Central memory CD4-positive, alpha-beta T cell (primary cell): ENCODE results near the gene SPOCD1.

Source experiments
- DNase-seq: peaks from one replicate; pipeline ENCODE4 v3.0.0; 2022

SPOCD1 gene

DNA sequence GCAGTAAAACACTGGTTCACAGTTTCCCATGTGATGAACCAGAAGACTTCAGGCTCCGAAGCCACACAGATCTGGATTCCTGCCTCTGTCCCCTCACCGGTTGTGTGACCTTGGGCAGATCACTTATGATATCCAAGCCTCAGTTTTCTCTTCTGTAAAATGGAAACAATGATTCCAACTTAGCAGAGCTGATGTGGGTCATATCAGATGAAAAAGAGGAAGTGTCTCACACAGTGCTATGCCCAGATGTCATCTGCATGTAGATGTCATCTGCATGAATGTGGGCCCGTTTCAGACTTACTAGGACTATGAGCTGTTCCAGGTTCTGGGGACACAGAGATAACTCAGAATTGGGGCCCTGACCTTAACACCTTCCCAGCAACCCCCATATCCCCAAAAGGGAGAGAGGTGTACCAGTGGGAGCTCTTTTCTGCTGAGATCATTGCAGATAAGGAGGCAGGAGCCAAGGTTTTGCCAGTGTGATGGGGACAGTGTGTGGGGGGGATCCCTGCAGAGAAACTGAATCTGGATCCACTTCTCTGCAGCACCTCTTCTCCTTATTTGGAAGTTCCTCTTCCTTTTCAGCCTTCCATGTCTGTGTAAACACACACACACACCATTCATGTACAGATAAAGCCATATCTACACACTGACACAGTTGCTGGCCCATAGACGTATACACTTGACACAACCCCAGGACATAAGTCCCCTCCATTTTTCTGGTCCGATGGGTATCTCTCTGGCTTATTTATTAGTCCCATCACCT is 46.7 kb downstream of the SPOCD1 start:
- no peak for DNase-seq

DNA sequence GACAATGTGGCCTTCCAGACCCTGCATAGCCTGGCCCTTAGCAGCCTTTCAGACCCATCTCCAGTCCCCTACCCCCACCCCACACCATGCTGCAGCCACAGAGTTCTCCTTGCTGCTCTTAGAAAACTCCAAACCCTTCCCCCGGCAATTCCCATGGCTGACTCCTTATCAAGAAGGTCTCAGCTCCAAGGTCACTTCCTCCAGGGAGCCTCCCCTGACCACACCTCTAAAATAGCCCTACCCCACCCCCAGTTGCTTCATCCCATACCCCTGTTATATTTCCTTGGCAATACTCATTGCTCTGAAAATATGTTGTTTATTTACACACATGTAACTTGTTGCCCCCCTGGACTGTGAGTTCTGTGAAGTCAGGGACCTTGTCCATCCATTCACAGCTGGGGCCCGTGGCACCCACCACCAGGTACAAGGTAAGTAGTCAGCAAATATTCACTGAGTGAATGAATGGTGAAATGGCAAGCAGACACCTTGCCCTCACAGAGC is 47.4 kb downstream of the SPOCD1 start:
- no peak for DNase-seq

DNA sequence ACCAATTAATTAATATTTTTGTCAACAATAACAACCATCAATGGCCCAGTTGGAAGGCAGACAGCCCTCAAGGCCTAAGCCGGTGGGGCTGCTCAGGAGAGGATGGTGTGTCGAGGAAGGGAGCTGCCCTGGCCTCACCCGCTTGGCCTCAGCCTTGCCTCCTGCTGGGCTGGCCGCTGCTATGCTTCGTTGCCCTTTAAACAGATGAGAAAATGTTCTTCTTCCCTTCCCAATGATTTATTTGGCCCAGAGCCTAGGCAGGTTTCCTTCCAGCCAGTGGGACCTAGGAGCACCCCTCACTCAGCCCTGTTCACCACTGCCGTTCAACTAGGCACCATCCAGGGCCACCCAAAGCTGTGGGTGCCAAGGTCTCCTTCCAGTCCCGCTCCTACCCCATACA is 48.6 kb downstream of the SPOCD1 start:
- DNase-seq: no peak

DNA sequence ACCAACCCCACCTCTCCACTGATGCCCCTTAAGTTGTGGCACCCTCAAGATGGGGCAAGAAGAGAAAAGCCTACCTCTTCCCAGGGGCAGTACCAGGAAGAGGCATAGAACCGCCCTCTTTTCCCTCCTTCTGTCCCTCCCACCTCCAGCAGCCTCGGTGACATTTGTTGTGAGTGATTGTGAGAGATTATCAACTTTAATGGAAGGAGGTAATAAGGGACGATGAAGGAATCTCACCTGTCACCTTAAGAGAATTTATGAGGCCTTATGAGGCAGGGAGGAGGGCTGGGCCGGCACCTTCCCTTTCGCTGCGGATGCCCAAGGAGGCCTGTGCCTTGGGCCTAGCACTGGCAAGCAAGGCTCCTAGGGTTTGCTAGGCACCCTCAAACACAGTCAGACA is 50.3 kb downstream of the SPOCD1 start:
- no peak for DNase-seq

DNA sequence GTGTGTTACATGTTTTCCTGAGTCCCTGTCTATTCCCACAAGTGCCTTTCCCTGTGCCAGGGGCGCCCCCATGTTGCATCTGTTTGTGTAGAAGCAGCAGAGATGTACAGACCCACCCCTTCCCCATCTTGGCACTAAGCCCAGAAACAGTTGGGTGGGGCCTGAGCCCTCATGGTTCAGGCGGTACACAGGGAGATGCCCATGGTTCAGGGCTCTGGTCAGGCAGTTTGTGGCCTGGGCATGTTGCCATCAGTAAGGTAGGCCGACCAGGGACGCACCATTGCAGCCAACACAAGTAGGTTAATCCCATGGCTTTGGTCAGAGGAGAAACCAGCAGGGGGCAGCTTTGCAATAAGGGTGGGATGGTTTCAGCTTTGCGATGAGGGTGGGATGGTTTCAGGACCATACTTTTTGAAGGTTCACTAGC is 50.8 kb downstream of the SPOCD1 start:
- DNase-seq: no peak

DNA sequence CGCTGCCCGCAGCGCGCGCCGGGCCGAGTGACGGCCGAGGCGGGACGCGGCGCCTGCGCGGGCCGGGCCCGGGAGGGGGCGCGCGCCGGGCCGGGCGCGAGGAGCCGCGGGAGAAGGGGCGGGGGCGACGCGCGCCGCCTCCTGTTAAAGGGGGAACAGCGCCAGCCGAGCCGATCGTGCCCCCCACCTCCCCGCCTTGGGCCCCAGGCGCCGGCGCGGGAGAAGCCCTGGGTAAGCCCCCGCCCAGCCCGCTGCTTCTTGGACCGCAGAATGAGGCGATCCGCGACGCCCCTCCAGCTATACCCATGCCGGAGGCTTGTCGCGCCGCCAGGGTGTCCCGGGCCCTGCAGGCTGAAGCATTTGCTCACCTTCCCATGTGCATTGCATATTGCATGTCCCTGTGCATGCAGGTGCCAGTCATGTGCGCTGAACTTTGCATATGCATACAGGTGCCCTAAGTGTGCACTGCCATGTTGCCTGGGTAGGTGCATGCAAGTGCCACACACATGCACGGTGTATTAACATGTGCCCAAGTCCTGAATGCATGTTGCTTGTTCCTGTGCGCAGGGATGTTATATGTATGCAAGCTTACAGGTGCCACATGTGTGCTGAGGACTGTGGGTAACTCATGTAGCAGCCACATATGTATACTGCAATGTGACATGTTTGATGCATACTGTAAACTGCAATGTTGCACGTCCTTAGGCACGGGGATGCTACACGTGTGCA is 51.3 kb downstream of the SPOCD1 start, which contains the start of gene ADGRB2:
Gene ADGRB2, minus strand, starts transcription at position 29 of the 729 bp plus-strand sequence. CDS start 7,119 bp downstream, outside the sequence.
- DNase-seq: no peak

DNA sequence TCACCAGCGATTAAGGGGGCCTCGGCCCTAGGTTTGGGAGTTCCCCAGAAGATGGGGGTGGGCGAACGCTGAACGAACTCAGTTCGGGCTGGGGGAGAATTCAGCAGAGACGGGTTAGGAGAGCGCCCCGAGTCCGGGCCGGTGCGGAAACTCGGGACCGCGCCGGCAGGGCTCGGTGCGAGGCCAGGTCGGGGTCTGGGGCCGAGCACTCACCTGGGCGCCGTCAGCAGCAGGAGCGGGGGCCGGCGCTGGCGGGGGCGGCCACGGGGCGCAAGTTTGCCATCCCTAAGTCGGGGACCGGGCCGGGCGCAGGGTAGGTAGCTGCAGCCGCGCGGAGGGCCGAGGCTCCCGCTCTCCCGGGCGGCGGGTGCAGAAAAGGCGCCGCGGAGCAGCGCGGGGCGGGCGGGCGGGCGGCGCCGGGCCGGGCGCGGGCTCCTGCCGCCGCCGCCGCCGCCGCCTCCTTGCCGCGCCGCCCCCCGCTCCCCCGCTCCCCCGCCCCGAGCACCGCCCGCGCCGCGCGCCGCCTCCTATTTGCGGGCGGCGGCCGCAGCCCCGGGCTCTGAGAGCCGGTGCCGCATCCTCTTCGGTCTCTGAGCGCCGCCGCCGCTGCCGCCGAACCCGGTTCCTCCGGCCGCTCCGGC is 52.0 kb downstream of the SPOCD1 start:
- DNase-seq: no peak

DNA sequence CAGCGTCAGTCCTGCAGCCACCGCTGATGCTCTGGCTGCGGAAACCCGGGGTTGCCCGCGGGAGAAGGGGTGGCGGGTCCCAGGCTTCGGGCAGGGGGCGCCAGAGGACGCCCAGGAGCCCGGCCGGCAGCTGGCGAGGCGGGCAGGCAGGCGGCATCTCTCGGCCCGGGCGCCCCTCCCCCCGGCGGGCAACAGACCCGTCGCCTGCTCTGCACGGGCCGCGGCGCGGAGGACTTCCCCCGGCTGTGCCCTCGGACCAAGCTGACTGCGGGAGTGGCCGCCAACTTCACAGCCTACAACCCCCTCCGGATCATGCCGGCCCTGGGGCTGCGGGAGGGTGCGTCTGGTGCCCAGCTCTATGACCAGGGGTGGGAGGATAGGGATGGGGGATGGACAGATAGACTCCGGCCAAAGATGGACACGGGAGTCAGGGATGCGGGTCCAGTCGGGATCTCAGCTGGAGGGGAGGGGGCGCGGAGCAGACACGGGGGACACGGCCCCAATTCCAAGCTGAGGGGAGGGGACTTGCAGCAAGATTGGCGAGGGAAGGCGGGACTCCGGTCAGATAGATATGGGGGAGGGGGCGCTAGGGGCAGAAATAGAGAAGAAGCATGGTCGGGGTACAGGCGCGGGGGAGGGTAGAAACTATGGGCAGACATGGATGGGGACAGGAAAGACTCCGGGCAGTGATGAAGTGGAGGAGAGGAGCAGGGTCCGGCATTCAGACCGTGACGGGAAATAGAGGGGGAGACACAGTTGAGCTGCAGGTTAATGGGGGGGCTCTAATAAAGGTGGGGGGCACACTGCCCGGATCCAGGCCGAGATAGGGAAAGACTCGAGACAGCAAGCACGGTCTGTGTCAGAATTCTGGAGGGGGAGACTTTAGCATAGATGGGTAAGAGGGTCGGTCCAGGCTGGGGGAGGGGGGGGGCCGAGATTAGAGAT is 52.8 kb downstream of the SPOCD1 start:
- DNase-seq: peak; percentile 64

DNA sequence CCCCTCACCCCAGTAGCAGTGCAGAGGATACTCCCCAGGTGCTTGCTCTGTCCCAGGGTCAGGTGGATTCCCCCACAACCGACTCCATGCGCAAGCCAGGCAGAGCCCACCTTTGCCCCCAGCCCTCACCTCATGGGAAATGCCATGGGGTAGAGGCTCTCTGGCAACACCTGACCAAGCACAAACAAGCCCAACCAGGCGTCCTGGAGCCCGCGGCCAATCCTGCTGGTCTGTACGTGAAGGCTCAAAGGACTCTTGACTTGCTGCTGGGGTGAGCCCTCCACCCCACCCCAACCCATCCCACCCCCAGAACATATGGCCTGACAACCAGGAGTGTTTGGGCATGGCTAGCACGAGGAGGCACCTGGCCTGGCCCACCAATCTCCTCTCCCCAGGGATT is 53.5 kb downstream of the SPOCD1 start:
- no peak for DNase-seq

DNA sequence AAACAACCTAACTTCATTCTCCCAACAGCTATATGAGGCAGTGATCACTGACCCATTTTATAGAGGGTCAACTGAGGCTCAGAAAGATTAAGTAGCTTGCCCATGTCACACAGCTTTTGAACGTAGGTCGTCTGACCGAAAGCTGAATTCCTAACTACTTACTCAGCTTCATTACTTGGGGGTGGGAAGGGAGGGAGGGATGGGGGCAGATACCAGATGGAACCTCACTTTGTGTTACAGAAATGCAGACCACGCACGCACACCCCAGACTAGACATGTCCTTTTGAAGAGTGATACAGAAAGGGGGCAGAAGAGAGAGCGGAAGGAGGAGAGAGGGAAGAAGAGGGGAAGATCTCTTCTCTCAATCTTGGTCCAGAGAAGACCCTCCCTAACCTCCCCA is 53.9 kb downstream of the SPOCD1 start:
- DNase-seq: no peak

DNA sequence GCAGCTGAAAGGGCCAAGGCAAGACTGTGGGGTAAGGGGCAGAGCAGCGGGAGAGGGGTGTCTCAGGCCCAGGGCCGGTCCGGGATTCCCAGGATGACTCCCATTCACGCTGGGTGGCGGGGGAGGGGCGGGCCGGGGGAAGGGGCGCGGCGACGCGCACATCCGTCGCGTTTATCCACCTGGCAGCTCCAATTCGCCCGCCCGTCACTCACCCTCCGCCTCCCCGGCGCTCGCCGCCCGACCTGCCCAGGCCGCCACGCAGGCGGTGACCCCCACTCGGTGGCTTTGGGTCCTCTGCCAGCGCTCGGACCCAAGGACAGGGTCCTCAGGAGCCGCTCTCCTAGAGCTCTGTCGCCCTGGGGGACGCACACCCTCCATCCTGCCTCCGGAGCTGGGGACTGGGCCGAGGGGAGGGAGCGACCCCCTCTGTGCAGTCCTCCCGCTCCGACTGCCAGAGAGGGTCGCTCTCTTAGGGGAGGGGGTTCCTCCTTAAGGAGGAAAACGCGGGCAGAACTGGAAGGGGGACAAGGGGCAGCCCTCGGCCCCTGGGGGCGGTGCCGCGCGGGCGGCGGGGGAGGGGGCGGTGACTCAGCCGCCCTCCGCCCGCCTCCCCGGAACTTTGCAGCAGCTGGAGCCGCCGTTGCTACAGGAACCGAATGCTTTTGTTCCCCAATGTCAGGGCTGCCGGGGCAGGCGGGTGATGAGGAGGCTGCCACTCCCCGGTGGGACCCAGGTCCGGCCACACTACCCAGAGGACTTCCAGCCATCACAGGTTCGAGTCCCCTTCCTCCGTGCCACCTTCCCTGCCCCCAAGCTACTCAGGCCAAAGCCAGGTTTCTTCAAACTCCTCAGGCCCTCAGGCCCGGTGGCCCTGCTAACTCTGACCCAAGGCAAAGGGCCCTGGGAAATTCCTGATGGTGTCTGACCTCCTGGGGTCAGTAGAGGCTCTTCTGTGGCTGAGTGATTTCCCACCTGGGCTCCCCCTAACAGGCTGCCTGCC is 55.1 kb downstream of the SPOCD1 start:
- DNase-seq: peak; percentile 60

DNA sequence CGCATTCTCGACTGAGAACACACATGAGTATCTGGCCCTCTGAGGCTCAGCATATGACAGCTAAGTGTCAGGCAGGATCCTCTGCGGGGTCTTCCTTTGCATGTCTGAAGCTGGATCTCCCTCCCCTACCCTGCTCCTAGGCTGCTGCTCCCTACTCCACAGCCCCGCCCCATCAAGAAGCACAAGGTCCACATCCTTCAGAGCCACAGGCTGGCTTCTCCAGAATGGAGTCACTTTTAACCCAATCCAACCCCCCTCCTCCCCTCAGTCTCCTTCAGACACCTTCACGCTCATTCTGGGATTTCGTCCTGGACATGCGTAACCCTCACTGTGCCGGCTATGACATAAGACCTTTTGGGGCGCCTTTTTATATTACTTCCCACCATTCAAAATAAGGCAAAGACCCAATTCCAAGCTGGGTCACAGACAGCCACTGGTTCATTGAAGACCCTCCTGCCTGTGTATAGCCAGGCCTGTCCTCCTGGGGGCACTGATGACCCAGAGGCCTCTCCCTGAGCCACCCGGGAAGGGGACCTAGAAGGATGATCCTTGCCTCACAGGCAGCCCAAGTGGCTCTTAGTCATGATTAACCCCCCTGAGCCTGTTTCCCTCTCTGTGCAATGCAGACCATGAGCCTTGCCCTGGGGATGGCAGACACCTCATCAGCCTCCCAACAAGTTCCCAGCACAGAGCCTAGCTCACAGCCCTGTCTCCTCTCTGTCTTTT is 56.4 kb downstream of the SPOCD1 start:
- DNase-seq: no peak

DNA sequence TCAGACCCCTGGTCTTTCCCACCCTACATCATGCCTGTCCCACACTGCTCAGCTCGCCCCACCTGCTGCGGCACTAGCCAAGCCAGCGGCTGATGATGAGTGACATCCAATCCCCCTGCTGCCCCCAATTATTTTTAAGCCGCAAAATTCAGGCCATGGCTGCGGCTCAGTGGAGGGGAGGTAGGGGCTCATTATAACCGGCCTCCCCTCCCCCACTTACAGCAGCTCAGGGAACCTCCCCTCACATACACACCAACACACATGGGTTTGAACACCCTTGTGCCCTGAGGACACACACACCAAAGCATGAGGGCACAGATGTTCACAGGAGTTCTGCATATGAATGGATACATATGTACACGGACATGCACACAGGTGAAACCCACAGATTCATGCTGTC is 57.0 kb downstream of the SPOCD1 start:
- DNase-seq: no peak

DNA sequence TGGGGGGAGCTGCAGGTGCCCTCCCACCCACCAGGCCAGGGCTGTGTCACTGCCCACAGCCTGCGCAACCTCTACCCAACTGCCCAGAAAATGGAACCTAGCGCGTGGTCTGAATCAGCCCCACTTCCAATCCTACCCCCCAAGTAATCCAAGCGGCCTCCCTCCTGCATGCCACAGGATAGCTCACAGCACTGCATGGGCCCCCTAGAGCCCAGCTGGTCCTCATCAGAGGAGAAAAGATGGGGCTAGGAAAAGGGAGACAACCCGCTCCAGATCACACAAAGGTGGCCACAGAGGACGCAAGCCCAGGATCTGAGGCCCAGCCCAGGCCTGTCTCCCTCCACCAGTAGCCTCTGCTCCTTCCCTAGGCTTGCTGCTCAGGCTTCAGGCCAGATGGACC is 57.8 kb downstream of the SPOCD1 start:
- DNase-seq: no peak

DNA sequence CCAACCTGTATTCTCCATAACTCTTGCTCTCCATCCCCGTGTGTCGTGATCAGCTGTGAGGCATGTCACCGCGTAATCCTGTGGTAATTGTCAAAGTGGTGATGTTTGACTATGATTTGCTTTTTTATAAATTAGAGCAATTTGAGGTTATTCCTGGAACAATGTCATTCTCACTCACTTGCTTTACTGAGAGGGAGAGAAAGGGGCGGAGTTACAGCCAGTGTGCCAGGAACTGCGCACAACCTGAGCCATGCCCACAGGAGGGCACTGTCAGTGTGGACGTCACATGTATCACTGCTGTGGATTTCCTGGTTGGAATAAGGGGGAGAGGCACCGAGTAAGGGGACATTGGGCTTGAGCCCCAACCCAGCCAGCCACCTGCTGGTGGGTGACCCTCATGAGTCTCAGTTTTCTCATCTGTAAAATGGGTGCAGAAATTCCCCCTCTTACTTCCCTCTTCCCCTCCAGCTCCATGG is 58.6 kb downstream of the SPOCD1 start:
- no peak for DNase-seq

DNA sequence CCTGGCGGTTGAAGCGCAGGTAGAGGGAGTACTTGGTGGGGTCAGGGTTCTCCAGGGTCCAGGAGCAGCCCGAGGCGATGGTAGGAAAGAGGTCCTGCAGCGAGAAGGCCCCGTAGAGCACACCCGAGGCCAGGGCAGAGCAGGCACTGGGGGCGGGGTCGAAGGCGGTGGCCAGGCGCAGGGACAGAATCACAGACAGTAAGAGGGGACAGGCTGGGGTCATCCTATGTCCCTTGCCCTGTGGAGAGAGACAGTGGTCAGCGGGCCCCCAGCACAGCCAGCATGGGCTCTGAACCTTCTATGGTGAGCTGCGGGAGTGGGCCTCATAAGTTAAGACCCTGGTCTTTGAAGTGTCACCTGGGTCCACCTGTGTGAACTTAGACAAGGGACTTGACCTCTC is 59.2 kb downstream of the SPOCD1 start:
- DNase-seq: no peak

DNA sequence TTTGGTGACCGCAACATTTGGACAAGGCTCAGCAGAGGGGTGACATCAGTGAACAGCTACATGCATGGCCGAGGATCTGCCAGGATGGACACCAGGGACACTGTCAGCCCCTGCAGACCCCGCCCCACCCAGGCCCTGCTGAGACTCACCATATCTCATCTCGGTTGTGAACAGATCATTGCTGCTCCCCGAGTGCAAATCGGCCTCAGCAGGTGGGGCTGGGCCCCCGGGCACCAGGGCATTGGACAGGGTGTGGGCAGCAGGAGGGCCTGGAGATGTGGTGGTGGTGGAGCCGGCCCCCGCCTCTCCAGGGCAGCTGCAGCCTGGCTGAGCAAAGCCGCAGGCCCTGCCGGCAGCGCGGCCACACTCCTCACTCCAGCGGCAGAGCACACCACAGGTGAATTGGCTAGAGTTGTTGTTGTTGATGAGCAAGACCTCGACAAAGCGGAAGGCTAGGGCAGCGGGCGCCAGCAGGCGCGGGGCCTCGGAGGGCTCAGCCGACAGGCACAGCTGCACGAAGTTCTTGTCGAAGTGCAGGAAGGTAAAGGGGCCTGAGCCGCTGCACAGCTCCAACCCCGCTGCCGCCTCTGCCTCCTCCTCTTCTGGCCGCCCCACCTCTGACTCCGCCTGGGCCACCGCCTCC is 59.9 kb downstream of the SPOCD1 start:
- no peak for DNase-seq

DNA sequence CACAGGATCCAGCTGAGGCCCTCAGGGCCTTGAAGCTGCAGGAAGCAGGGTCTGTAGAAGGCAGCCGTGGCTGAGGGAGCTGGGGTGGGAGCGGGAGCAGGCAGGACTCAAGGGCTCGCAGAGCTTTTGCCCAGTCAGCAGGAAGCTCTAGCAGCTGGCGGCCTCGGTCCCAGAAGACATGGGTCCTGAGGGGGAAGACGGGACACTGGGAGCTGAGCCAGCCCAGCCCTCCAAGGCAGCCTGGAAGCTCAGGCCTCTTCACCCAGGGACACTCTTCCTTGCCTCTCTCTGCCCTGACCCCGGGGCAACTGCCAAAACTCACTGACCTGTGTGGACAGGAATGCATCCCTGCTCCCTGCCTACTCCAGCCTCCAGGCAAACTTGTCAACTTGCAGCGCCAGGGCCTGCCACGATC is 60.6 kb downstream of the SPOCD1 start:
- DNase-seq: no peak

DNA sequence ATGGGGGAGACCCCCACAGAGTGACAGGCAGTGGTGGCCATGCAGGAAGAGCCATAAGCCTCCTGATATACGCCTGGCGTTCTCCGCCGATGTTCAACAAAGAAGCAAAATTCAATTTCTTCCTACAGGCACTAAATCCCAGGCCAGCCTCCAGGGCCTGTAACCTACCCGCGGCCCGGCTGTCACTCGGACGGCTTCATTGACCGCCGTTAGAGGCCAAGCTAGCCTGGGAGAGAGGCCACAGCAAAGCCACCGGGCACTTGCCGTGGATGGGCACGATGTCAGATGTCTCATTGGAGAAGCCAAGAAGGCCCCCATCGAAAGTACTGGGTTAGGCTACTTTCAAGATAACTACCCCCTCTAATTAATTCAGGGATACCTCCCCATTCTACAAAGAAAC is 61.4 kb downstream of the SPOCD1 start:
- DNase-seq: no peak
